ENCODE results near the gene SFTPB. TPM values are rescaled to one million over a fixed set of nuclear protein-coding genes. Genes with fewer than 3 reads are reported as not detected.

SFTPB gene
- total RNA-seq, 1 experiment from 2014 or later, result 7.6 TPM

DNA sequence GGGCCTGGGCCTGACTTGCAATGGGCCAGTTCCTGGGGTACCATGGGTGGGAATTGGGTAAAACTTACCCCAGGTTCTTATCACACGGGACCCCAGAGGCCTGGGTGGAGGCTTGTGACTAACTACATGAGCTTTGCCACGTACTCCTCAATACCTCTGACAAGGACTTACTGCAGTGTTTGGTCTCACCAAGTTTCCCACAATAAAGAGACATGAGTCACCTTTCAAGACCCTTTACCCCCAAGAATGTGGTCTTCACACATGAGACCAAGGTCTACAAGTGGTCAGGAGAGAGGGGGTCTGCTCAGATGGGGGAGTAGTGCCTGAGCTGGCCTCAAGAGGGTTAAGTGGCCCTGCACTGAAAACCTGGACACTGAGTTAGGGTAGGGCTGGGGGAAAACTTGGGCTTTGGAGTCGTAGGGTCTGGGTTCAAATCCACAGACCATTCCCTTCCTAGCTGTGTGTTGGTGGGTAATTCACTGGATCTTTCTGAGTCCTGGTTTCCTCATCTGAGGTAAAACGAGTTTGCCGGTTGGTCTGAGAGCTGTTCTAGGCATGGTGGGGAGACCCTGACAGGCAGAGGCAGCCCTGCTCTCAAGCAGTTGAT, 24.1 kb upstream of the SFTPB start (continued):
- TF ChIP-seq, protein P1, sequence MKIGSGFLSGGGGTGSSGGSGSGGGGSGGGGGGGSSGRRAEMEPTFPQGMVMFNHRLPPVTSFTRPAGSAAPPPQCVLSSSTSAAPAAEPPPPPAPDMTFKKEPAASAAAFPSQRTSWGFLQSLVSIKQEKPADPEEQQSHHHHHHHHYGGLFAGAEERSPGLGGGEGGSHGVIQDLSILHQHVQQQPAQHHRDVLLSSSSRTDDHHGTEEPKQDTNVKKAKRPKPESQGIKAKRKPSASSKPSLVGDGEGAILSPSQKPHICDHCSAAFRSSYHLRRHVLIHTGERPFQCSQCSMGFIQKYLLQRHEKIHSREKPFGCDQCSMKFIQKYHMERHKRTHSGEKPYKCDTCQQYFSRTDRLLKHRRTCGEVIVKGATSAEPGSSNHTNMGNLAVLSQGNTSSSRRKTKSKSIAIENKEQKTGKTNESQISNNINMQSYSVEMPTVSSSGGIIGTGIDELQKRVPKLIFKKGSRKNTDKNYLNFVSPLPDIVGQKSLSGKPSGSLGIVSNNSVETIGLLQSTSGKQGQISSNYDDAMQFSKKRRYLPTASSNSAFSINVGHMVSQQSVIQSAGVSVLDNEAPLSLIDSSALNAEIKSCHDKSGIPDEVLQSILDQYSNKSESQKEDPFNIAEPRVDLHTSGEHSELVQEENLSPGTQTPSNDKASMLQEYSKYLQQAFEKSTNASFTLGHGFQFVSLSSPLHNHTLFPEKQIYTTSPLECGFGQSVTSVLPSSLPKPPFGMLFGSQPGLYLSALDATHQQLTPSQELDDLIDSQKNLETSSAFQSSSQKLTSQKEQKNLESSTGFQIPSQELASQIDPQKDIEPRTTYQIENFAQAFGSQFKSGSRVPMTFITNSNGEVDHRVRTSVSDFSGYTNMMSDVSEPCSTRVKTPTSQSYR (CRISPR knock-in tag; IDR thresholded peaks at IDR 0.05), result no peak
- TF ChIP-seq GABPB1 (CRISPR knock-in tag; IDR thresholded peaks at IDR 0.05), result no peak

DNA sequence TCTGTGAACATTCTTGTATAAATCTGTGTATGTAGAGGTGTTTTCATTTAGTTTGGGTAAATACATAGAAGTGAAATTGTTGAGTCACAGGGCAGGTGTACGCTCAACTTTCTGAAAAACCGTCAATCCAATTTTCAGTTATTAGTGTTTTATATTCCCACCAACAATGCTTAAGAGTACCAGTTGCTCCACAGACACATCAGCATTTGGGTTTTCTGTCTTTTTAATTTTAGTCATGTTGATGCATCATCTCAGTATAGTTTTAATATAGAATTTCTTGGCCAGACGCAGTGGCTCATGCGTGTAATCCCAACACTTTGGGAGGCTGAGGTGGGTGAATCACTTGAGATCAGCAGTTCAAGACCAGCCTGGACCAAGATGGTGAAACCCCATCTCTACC, 22.9 kb upstream of the SFTPB start:
- no peak for ATAC-seq
- H3K36me3 Mint-ChIP-seq, result no peaks in the 10 kb centered on the region
- ChIA-PET POLR2A (no interaction called here), CTCF (interaction anchor here (1.5 kb wide), 1 partner anchor 12 kb away, joined by 3 read pairs; no protein-coding TSS in a partner anchor)
- peaks cover 1% of the 10 kb centered on the region for H3K27me3 Mint-ChIP-seq (ENCODE audit: low read depth)
- H3K27ac Mint-ChIP-seq, result no peak overlapping the region
- 0 out of 2 replicates have a peak, but pooled peaks cover 4% of the 10 kb centered on the region for H3K4me1 Mint-ChIP-seq
- H3K4me3 Mint-ChIP-seq, result no peak overlapping the region
- DNase-seq (ENCODE audit: low spot score), result no peak
- TF ChIP-seq SMAD3 (CRISPR knock-in tag; IDR thresholded peaks at IDR 0.05; ENCODE audit: borderline replicate concordance), result no peak
- no peak for TF ChIP-seq CBFB (CRISPR knock-in tag; IDR thresholded peaks at IDR 0.05; ENCODE audit: low read depth)
- TF ChIP-seq, protein P2, sequence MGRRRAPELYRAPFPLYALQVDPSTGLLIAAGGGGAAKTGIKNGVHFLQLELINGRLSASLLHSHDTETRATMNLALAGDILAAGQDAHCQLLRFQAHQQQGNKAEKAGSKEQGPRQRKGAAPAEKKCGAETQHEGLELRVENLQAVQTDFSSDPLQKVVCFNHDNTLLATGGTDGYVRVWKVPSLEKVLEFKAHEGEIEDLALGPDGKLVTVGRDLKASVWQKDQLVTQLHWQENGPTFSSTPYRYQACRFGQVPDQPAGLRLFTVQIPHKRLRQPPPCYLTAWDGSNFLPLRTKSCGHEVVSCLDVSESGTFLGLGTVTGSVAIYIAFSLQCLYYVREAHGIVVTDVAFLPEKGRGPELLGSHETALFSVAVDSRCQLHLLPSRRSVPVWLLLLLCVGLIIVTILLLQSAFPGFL (CRISPR knock-in tag; IDR thresholded peaks at IDR 0.05; ENCODE audit: borderline replicate concordance), result no peak
- TF ChIP-seq GRHL2 (CRISPR knock-in tag; IDR thresholded peaks at IDR 0.05; ENCODE audit: insufficient replicate concordance, severe bottlenecking), result no peak
- no peak for TF ChIP-seq NFE2L1 (CRISPR knock-in tag; IDR thresholded peaks at IDR 0.05)
- TF ChIP-seq NR3C1 (CRISPR knock-in tag; conservative IDR thresholded peaks at IDR 0.05; ENCODE audit: low read depth), result no peak
- TF ChIP-seq, protein P3, sequence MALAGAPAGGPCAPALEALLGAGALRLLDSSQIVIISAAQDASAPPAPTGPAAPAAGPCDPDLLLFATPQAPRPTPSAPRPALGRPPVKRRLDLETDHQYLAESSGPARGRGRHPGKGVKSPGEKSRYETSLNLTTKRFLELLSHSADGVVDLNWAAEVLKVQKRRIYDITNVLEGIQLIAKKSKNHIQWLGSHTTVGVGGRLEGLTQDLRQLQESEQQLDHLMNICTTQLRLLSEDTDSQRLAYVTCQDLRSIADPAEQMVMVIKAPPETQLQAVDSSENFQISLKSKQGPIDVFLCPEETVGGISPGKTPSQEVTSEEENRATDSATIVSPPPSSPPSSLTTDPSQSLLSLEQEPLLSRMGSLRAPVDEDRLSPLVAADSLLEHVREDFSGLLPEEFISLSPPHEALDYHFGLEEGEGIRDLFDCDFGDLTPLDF (CRISPR knock-in tag; IDR thresholded peaks at IDR 0.05), result no peak
- TF ChIP-seq NR2C2 (CRISPR knock-in tag; IDR thresholded peaks at IDR 0.05), result no peak
- TF ChIP-seq, protein P4, sequence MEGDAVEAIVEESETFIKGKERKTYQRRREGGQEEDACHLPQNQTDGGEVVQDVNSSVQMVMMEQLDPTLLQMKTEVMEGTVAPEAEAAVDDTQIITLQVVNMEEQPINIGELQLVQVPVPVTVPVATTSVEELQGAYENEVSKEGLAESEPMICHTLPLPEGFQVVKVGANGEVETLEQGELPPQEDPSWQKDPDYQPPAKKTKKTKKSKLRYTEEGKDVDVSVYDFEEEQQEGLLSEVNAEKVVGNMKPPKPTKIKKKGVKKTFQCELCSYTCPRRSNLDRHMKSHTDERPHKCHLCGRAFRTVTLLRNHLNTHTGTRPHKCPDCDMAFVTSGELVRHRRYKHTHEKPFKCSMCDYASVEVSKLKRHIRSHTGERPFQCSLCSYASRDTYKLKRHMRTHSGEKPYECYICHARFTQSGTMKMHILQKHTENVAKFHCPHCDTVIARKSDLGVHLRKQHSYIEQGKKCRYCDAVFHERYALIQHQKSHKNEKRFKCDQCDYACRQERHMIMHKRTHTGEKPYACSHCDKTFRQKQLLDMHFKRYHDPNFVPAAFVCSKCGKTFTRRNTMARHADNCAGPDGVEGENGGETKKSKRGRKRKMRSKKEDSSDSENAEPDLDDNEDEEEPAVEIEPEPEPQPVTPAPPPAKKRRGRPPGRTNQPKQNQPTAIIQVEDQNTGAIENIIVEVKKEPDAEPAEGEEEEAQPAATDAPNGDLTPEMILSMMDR (IDR thresholded peaks at IDR 0.05), result no peak
- no peak for TF ChIP-seq ELF4 (CRISPR knock-in tag; IDR thresholded peaks at IDR 0.05; ENCODE audit: low read depth)
- H3K9me3 Mint-ChIP-seq, result no peaks in the 10 kb centered on the region

DNA sequence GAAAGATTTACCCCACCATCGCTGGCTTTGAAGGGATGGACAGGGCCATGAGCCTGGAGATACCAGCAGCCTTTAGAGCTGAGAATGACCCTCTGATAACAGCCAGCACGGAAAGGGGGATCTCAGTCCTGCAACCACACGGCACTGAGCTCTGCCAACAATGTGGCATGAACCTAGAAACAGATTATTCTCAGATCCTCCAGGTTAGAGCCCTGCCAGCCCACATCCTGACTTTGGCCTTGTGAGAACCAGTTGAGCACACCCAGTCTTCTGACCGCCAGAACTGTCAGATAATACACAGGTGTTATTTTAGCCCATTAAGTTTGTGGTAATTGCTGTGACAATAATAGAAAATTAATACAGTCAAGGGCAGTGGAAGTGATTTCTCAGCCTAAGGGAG, 16.8 kb upstream of the SFTPB start:
- DNase-seq (ENCODE audit: low spot score), result no peak
- POLR2A ChIA-PET, result no interaction called here
- no peaks in the 10 kb centered on the region for H3K9me3 Mint-ChIP-seq
- H3K4me3 Mint-ChIP-seq, result no peak overlapping the region
- H3K27me3 Mint-ChIP-seq (ENCODE audit: low read depth), result peaks cover 7% of the 10 kb centered on the region
- CTCF ChIA-PET, result interaction anchor here (1.1 to 3.6 kb wide), 4 partner anchors 22 to 143 kb away, joined by 3 to 16 read pairs (median 8); no protein-coding TSS in a partner anchor
- H3K4me1 Mint-ChIP-seq, result 0 out of 2 replicates have a peak, but pooled peaks cover 4% of the 10 kb centered on the region
- no peak for ATAC-seq
- H3K36me3 Mint-ChIP-seq, result no peaks in the 10 kb centered on the region
- TF ChIP-seq TEAD1 (CRISPR knock-in tag; IDR thresholded peaks at IDR 0.05) (no peak), CREB1 (CRISPR knock-in tag; IDR thresholded peaks at IDR 0.05) (no peak), ELF4 (CRISPR knock-in tag; IDR thresholded peaks at IDR 0.05; ENCODE audit: low read depth) (no peak), NR1H2 (CRISPR knock-in tag; IDR thresholded peaks at IDR 0.05) (no peak), ZNF416 (CRISPR knock-in tag; IDR thresholded peaks at IDR 0.05) (no peak)
- TF ChIP-seq, protein P5, sequence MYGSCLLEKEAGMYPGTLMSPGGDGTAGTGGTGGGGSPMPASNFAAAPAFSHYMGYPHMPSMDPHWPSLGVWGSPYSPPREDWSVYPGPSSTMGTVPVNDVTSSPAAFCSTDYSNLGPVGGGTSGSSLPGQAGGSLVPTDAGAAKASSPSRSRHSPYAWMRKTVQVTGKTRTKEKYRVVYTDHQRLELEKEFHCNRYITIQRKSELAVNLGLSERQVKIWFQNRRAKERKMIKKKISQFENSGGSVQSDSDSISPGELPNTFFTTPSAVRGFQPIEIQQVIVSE (CRISPR knock-in tag; IDR thresholded peaks at IDR 0.05; ENCODE audit: borderline replicate concordance), result no peak
- H3K27ac Mint-ChIP-seq, result no peak overlapping the region
